GM19023 (cell line): ENCODE data around the gene VILL.
A peak's percentile ranks its signal among the peaks of the same experiment; 100 is the strongest.
"Not testable (repeated sequence)": the region's sequence is repeated elsewhere in the genome, so short reads cannot be mapped to it uniquely, and the experiment has no call there.

Experiments used
- ATAC-seq: cut with Tn5 transposase; IDR thresholded peaks from one replicate; pipeline ENCODE4 v1.9.1; 2021; ENCODE audit warnings: mild to moderate bottlenecking, moderate library complexity; ENCODE audit not compliant: unreplicated experiment

The VILL gene

DNA sequence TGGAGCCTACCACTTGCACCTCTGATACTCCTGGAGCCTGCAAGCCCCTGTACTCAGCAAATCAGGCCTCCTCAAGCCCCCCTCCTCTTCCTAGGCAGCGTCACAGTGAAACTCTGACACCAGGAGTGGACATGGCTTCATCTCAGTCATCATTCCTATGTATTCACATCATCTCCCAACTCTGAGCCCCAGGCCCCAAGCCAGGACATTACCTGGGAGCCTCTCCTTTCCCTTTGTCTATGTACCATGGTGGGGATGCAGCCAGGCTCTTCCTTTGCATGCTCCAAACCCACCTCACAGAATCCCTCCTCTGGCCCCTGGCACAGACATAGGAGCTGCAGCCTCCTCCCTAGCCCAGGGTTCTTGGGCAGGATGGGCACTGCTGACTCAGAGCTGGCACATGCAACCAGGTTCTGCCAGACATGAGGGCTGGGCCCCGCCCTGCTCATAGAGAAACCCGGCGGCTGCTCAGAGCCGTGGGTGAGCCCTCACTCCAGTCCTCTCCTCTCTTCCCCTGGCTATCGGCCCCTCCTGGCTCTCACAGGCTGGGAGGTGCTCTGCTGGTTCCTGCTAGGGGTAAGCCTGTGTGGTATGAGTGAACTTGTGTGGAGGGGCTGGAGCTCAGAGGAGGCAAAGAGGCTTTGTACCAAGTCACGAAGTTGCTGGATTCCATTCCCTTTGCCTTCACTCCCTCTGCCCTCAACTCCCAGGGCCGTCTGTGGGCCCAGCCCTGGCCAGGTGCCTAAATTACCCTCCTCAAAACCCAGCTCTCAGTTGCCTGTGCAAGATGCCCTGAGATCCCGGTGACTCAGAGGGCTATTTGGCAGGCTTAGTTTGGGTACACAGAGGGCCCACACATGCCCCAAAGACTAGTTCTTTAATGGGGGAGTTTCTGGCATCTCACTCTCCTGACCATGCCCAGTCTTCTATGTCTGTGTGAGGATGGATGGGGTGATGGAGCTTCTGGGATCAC is 40.7 kb downstream of the VILL start:
- ATAC-seq: no peak

DNA sequence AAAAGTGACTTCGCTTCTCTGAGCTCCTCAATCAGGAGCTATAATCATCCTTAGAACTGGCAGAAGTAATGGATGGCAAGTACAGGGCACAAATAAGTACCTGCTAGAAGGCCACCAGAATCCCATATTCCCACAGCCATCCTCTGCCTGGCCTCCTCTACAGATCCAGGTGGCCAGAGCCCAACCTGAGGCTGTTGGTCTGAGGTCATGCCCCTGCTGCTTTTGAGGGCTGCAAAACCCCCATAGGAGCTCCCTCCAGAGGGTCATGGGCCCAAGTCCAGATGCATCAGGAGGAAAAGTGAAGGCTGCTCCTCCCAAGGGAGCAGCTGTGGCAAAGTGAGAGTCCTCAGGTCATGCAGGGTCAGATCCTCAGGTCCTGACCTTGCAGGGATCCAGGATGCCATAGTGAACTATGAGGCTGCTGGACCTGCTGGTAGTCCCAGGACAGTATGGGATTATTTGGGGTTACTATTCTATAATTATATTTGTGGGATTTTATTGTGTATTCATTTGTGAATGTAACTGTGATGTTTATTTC is 41.8 kb downstream of the VILL start:
- no peak for ATAC-seq

DNA sequence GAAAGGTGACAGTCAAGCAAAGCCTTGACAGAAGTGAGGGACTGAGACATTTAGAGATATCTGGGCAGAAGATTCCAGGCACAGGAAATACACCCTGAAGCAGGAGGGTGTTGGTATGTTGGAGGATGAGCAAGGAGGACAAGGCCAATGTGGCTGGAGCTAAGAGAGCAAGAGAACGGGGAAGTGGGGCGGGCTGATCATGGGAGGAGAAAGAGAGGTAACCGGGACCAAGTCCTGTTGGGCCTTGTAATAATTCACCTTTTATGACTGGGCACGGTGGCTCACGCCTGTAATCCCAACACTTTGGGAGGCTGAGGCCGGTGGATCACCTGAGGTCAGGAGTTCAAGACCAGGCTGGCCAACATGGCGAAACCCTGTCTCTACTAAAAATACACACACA is 43.0 kb downstream of the VILL start:
- not testable (repeated sequence) for ATAC-seq

DNA sequence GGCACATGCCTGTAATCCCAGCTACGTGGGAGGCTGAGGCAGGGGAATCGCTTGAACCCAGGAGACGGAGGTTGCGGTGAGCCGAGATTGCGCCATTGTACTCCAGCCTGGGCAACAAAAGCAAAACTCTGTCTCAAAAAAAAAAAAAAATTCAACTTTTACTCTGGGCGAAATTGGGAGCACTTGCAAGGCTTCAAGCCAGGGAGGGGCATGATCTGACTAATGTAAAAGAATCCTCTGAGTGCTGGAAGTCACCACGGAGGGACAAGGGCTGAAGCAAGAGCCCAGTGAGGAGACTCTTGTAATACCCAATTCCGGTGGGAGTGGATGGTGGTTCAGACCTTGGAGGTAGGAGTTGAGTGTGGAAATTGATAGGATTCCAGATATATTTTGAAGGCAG is 43.7 kb downstream of the VILL start:
- ATAC-seq: not testable (repeated sequence)

DNA sequence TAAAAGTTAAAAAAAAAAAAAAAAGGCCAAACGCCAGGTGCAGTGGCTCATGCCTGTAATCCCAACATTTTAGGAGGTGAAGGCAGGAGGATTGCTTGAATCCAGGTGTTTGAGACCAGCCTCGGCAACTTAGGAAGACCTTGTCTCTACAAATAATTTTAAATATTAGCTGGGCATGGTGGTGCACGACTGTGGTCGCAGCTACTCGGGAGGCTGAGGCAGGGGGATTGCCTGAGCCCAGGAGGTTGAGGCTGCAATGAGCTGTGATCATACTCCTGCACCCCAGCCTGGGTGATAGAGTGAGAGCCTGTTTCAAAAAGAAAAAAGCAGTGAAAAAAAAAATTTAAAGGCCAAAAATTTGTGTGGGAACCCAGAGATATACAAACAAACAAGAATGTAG is 45.7 kb downstream of the VILL start:
- no peak for ATAC-seq

DNA sequence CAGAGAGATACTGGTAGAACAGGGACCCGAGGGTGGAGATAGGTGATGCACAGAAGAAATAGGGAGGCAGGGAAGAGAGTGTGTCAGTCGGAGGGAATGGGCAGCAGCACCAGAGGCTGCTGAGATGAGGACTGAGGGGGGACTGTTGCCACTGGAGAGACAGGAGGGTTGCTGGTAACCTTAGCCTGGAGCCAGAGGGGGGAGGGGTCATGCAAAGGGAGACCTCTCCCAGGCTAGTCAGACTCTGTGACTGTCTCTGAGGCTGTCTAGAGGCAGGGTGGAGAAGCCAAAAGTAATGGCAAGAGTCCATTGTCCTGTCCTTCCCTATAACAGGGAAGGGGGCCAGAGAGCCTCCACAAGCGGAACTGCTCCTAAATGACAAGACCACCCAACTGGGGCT is 46.3 kb downstream of the VILL start:
- no peak for ATAC-seq

DNA sequence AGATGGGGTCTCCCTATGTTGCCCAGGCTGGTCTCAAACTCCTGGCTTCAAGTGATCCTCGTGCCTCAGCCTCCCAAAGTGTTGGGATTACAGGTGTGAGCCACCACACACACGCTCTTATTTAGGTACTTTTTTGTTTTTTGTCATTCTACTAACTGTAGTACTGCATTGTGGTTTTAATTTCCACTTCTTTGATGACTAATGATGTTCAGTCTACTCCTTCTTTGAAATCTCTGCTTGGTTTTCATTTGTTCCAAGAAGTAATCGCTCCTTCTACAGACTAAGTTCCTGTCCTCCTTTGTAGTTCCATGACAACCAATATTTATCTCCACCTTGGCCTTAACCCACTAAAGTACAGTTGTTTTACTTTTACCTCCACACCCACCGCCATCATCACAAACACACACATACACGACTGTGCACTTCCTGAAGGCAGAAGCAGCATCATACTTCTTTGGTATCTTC is 47.9 kb downstream of the VILL start:
- no peak for ATAC-seq

DNA sequence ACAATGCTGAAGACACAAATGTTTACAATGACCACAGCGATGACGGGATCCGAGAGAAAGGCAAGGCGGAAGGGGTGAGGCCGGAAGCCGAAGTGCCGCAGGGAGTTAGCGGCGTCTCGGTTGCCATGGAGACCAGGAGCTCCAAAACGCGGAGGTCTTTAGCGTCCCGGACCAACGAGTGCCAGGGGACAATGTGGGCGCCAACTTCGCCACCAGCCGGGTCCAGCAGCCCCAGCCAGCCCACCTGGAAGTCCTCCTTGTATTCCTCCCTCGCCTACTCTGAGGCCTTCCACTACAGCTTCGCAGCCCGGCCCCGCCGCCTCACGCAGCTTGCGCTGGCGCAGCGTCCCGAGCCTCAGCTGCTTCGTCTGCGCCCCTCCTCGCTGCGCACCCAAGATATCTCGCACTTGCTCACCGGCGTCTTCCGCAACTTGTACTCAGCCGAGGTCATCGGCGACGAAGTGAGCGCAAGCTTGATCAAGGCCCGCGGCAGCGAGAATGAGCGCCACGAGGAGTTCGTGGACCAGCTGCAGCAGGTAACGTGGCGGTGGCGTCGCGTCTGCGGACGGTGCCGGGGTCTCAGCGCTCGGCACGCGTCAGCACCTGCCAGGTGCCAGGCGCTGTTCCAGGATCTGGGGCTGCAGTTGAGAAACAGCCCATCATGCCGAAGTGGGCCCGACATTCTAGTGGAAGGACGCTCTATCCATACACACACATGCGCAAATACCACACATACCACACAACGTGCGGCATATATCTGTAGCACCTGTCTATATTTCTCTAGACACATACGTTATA is 48.7 kb downstream of the VILL start, which contains the start of gene DLEC1:
DLEC1 (plus strand) TSS at position 108 of the 798 bp plus-strand sequence; CDS start at position 126, 18 bp downstream.
- ATAC-seq: peak; percentile 90

DNA sequence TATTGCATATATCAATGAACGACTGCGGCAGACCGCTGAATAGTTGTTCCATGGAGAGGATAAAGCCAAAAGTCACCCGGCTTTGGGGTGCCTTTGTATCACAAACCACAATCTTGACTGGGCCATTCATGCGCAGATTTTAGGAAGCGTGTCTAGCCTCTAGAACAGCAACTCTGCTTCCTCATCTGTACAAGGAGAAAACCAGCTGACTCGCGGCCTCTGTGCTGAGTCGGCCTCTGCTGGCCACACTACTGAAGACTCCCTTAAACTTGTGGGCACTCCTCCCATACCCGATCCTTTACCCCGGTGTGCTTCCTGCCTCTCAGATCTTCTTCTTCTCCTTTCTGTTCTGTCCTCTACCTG is 49.3 kb downstream of the VILL start:
- ATAC-seq: peak; percentile 43

DNA sequence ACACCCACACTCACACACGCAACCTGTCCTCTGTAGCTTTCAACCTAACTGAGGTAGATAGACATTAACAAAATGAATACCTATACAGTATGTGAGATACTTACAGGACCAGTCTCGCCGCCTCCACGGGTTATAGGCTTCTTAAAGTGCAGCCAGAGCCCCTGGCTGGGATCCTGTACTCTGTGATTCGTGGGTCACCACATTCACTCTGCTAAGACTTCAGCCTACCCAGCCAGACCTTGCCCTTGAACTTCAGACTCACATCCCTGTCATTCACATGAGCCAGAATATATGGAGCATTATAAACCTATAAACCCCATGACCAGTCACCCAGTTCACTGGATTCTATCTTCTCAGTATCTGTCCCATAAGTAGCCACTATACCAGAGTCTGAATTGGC is 49.8 kb downstream of the VILL start:
- ATAC-seq: no peak

DNA sequence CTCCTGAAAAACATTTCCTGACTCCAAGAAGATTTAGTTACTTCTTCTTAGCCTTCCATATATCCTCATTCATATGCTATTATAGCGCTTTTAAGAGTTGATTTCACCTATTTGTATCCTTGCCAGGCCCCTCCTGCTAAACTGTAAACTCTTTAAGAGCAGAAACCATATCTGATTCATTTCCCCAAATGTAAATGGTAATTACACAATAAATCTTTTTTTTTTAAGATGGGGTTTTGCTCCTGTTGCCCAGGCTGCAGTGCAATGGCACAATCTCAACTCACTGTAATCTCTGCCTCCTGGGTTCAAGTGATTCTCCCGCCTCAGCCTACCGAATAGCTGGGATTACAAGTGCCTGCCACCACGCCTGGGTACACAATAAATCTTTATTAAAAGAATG is 52.9 kb downstream of the VILL start:
- no peak for ATAC-seq

DNA sequence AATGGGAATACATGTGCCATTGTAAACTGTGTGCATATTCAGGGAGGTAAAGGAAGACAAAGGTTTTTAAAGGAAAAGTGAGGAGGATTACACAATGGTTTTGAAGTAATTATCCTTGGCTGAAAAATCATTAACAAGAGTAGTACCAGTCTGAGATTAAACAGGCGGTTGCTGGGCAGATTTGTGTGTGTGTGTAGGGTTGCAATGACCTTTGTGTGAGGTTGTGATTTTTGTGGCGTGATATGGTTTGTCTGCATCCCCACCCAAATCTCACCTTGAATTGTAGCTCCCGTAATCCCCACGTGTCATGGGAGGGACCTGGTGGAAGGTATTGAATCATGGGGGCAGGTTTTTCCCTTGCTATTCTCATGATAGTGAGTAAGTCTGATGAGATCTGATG is 55.4 kb downstream of the VILL start:
- ATAC-seq: no peak

DNA sequence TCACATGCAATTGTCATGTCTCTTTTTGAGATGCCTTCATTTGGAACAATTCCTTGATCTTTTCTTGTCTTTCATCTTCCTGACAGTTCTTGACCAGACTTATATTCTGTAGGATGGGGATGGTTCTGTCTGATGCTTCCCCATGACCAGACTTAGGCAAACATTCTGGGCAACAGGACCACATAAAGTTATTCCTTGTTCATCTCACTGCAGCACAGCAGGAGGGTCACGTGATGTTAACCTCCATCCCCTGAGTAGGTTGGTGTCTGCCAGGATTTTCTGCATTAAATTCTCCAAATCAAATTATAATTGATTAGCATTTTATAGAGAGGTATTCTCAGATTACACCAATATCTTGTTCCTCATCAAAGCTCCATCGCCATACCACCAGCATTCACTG is 56.2 kb downstream of the VILL start:
- ATAC-seq: no peak

DNA sequence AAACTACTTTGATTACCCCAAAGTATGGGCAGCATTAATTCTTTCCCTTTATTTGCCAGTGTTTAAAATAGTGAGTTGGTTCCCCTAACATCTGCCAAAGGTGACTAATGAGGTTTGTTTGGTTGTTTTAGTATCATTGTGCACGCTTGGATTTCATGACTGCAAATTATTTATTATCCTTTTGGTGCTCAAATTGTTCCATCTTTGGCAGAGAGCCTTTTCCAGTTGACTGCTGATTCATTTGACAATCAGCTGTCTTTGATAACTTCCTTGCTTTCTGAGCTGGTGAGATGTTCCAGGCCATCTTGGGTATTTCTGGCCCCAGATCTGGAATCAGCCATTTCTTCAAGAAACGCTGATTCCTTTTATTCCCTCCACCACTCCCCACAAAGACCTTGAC is 57.3 kb downstream of the VILL start:
- ATAC-seq: no peak

DNA sequence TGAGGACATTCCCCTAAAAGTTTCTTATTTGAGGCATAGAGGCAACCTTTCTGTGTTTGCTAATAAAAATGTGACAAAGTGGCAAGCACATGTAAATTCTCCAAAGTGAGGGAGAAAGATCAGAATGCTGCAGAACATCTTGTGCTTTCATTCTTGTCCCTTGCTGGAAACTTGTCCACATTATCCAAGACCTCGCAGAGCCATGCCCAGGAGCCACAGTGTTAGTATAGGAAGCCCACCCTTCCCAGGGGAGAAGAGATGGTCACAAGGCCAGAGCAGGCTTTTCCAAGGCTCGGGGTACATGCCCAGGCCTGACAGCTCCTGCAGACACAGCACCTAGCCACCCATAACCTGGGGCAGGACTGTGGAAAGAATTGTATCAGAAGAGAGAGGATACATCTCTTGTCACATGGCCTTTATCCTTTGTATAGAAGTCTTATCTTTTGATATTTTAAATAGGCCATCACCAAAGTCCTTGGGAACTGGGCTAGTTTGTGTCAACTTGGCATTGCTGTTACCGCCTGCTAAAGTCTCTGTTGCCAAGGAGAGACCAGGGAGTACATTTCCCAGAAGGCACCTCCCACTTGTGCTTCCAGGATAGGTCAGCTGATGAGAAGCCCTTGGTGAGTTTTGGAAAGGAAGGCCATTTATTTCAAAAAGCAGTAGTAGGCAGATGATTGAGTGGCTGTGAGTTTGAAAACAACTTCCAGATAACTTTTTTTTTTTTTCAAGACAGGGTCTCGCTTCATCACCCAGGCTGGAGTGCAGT is 59.0 kb downstream of the VILL start:
- no peak for ATAC-seq

DNA sequence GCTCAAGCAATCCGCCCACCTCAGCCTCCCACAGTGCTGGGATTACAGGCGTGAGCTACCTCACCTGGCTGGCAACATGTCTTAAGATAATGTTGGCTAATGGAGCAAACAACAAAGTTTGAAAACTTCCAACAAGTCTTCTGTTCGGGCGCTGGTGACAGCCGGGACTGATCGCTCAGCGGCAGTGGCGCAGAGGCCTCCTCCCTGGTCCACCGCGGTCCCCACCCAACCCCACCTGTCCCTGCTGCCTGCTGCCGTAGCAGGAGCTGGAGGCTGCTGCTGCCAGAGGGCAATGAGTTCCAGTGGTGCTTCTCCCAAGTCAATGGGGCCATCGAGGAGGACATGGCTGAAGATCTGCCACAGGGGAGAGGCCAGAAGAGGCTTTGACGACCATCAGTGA is 60.5 kb downstream of the VILL start:
- ATAC-seq: no peak

DNA sequence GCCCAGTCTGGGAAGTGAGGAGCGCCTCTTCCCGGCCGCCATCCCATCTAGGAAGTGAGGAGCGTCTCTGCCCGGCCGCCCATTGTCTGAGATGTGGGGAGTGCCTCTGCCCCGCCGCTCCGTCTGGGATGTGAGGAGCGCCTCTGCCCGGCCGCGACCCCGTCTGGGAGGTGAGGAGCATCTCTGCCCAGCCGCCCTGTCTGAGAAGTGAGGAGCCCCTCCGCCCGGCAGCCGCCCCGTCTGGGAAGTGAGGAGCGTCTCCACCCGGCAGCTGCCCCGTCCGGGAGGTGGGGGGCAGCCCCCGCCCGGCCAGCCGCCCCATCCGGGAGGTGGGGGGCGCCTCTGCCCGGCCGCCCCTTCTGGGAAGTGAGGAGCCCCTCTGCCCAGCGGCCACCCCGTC is 62.7 kb downstream of the VILL start:
- ATAC-seq: not testable (repeated sequence)

DNA sequence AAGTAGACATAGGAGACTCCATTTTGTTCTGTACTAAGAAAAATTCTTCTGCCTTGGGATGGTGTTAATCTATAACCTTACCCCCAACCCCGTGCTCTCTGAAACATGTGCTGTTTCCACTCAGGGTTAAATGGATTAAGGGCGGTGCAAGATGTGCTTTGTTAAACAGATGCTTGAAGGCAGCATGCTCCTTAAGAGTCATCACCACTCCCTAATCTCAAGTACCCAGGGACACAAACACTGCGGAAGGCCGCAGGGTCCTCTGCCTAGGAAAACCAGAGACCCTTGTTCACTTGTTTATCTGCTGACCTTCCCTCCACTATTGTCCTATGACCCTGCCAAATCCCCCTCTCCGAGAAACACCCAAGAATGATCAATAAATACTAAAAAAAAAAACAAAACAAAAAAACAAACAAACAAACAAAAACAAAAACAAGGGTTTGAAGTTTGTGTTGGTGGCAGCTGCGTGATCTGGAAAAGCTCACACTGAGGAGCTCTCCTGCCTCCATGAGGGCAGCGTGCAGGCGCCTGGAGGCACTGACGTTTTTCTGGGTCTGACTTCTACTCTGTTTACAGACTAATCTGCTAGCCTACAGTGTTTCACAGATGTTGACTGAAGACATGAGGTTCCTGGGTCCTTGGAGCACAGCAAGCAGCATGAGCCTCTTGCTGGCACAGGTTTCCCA is 63.4 kb downstream of the VILL start:
- not testable (repeated sequence) for ATAC-seq

DNA sequence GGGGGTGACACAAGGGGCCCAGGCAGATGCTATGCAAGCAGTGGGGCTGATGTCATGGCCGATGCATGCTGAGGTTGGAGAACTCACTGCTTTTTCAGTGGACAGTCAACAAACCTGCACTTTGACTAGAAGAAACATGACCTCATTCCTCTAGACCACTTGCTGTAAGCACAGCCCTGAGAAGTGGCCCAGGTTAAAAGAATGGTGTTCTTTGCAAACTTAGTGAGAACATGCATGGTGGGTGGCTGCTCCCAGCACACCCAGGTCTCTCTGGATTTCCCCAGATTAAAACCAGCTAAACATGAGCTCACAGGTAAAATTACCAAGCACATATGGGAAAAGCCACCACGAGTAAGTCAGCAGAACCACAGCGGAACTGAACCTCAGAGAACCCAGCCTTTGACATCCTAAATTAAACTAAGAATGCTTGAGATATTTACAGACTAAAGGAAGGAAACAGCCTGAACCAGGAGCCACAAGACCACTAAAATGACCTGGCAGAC is 64.0 kb downstream of the VILL start:
- ATAC-seq: no peak
